K562 (cell line): ENCODE results near the gene SPEG. TPM values are rescaled to one million over a fixed set of nuclear protein-coding genes. Genes with fewer than 3 reads are reported as not detected.

Experiments
- ATAC-seq: fragments of 200-7000 bp; cut with Tn5 transposase; 3 replicates; pipeline ENCODE4 v1.9.1; 2020; ENCODE audit warnings: moderate library complexity
- BruUV-seq: library from RNA; stranded (reverse); fragments of 400-500 nt; replicated peaks from 2 replicates; lab custom pipeline; 2021; lab: Mats Ljungman, UMichigan
- CTCF ChIA-PET: fragments of 300-600 bp; formaldehyde crosslinking; extraction: SDS; loops from one replicate; lab custom pipeline; 2021; ENCODE audit warnings: low intra/inter-chr PET ratio; lab: Yijun Ruan, JAX
- POLR2A ChIA-PET: fragments of 300-600, 350-650 bp; sonication (Branson Sonifier 250); formaldehyde crosslinking; extraction: SDS; loops from one replicate; lab custom pipeline; 2021; ENCODE audit warnings: antibody characterized with exemption, inconsistent platforms; lab: Yijun Ruan, JAX
- DNase-seq, 4 experiments: peaks; one replicate each; pipeline versions ENCODE4 v3.0.0 to v3.0.0-alpha.2; 2011 to 2018; ENCODE audit warnings: low spot score in 3 of 4, mixed read lengths in 3 of 4; ENCODE audit errors: extremely low read depth in 1 of 4
- FAIRE-seq: peaks from 2 replicates; lab custom pipeline; 2011; peaks lifted over from hg19 to GRCh38; lab: Jason Lieb, UNC
- H2AFZ ChIP-seq: 2 replicates; pipeline ENCODE4 v1.6.0; 2011; ENCODE audit warnings: low read depth, low read length, control low read depth, inconsistent platforms
- H3K27ac ChIP-seq: fragments of 200-600 bp; 3 replicates; pipeline ENCODE4 v1.8.0; 2011; ENCODE audit warnings: low read depth, mild to moderate bottlenecking, control low read depth, inconsistent platforms, low read length, moderate library complexity, mixed read lengths; ENCODE audit errors: extremely low read depth
- H3K27me3 ChIP-seq, 2 experiments: fragments of 300-600 bp in 1 of 2; 2 replicates in 1 of 2; 3 replicates in 1 of 2; pipeline versions ENCODE4 v1.6.0 to v1.8.0; 2011; ENCODE audit warnings: inconsistent platforms in 2 of 2, low read length in 2 of 2, mild to moderate bottlenecking in 1 of 2, mixed read lengths in 1 of 2, moderate library complexity in 1 of 2; ENCODE audit not compliant: control insufficient read depth in 2 of 2, insufficient read depth in 2 of 2
- H3K36me3 ChIP-seq: fragments of 300-600 bp; 3 replicates; pipeline ENCODE4 v1.8.0; 2011; ENCODE audit warnings: mild to moderate bottlenecking, low read length, inconsistent platforms; ENCODE audit not compliant: control insufficient read depth, insufficient read depth
- H3K4me1 ChIP-seq, 2 experiments: fragments of 200-600 bp in 1 of 2; replicated peaks in 1 of 2; 2 replicates in 1 of 2; 3 replicates in 1 of 2; pipeline versions ENCODE4 v1.5.1 to v1.8.0; 2011; ENCODE audit warnings: inconsistent platforms in 2 of 2, low read length in 2 of 2, mild to moderate bottlenecking in 1 of 2, mixed read lengths in 1 of 2, moderate library complexity in 1 of 2; ENCODE audit not compliant: control insufficient read depth in 2 of 2, insufficient read depth in 2 of 2
- H3K4me2 ChIP-seq: 2 replicates; pipeline ENCODE4 v1.6.1; 2011; ENCODE audit warnings: low read length, control low read depth, inconsistent platforms, mixed read lengths; ENCODE audit not compliant: insufficient read depth
- H3K4me3 ChIP-seq: fragments of 200-600 bp; sonication (generic), shearing (Covaris generic); 2 replicates; pipeline ENCODE4 v1.5.1; 2016; ENCODE audit warnings: control low read depth, inconsistent platforms
- H3K79me2 ChIP-seq: fragments of 200-600 bp; 3 replicates; pipeline ENCODE4 v1.8.0; 2011; ENCODE audit warnings: low read length, inconsistent platforms; ENCODE audit not compliant: control insufficient read depth, insufficient read depth
- H3K9ac ChIP-seq, 2 experiments: 2 replicates each; pipeline versions ENCODE4 v1.6.0 to v1.6.1; 2011; ENCODE audit warnings: low read depth in 2 of 2, low read length in 2 of 2, control low read depth in 1 of 2, inconsistent platforms in 1 of 2, mild to moderate bottlenecking in 1 of 2, mixed read lengths in 1 of 2; ENCODE audit not compliant: insufficient read depth in 1 of 2
- H3K9me1 ChIP-seq: one replicate; pipeline ENCODE4 v1.6.0; 2011; ENCODE audit warnings: inconsistent platforms, mild to moderate bottlenecking, low read length, moderate library complexity; ENCODE audit not compliant: control insufficient read depth, insufficient read depth
- H3K9me3 ChIP-seq: replicated peaks from 2 replicates; pipeline ENCODE4 v1.5.1; 2011; ENCODE audit warnings: low read depth, low read length, inconsistent platforms; ENCODE audit not compliant: control insufficient read depth, insufficient read depth
- H4K20me1 ChIP-seq: replicated peaks from 2 replicates; pipeline ENCODE4 v1.6.1; 2011; ENCODE audit warnings: low read length, inconsistent platforms, mixed read lengths; ENCODE audit not compliant: control insufficient read depth, insufficient read depth
- CEBPB ChIP-seq: fragments of 450-650 bp; IDR thresholded peaks from 2 replicates; pipeline ENCODE4 v1.6.1; 2016; ENCODE audit warnings: missing genetic modification characterization, missing compliant biosample characterization
- DPF2 ChIP-seq: fragments of 450-650 bp; IDR thresholded peaks from 2 replicates; pipeline ENCODE4 v1.6.1; 2016
- FUS ChIP-seq: fragments of 200-400 bp; formaldehyde crosslinking; optimal IDR thresholded peaks from 2 replicates; pipeline ENCODE3; 2017; ENCODE audit warnings: low read depth, low read length
- GABPA ChIP-seq: fragments of 200-800 bp; sonication (Bioruptor generic); conservative IDR thresholded peaks from 2 replicates; pipeline ENCODE4 v1.6.1; 2016; ENCODE audit warnings: low read depth, missing genetic modification characterization, missing compliant biosample characterization
- HDAC2 ChIP-seq: fragments of 450-650 bp; IDR thresholded peaks from 2 replicates; pipeline ENCODE4 v1.6.1; 2016; ENCODE audit warnings: mild to moderate bottlenecking
- TEAD2 ChIP-seq: fragments of 450-650 bp; IDR thresholded peaks from 2 replicates; pipeline ENCODE4 v1.6.1; 2016; ENCODE audit warnings: missing genetic modification characterization, control low read depth, missing compliant biosample characterization
- WGBS: fragments of 100-300 bp; shearing (Covaris generic); methylation state at CpG from one replicate; pipeline ENCODE4 v1.1.6; 2016; ENCODE audit warnings: low coverage, mixed read lengths; ENCODE audit not compliant: insufficient coverage; ENCODE audit errors: missing lambda C conversion rate; 5-methylcytosine and 5-hydroxymethylcytosine counted together
- in situ Hi-C: fragments of 300-500 bp; cut with MboI; formaldehyde crosslinking; loops from 4 replicates; pipeline ENCODE4 v1.15.0; 2018; ENCODE audit warnings: inconsistent platforms, mixed read lengths
- intact Hi-C: fragments of 100-400 bp; cut with micrococcal nuclease; formaldehyde crosslinking; loops from 2 replicates; pipeline ENCODE4 v1.14.2; 2022
- polyA plus RNA-seq, 8 experiments: library from polyadenylated mRNA; depleted of rRNA in 4 of 8; stranded (reverse) in 5 of 8; unstranded in 3 of 8; fragments of >200 nt; fragmentation: Nextera tagmentation in 2 of 8; fragmentation: Illumina TruSeq in 1 of 8; extraction: Ambion mirVana in 2 of 8; extraction: Trizol in 1 of 8; gene quantifications; 2 replicates each; pipeline versions ENCODE4 v1.2.1 to v1.2.3, GENCODE V29; 2011 to 2014; ENCODE audit warnings: inconsistent platforms in 1 of 8, missing spikeins in 1 of 8
- total RNA-seq, 7 experiments: library from RNA; depleted of rRNA in 6 of 7; stranded (reverse); fragments of >200 nt in 6 of 7; fragmentation: Illumina TruSeq in 2 of 7; extraction: Trizol in 2 of 7; gene quantifications; 2 replicates each; pipeline versions ENCODE4 v1.2.1 to v1.2.3, GENCODE V29; 2011 to 2021; ENCODE audit warnings: low replicate concordance in 1 of 7

SPEG gene
- total and polyA plus RNA-seq, 9 of the 15 experiments (the other 6 are each of a cell fraction or from before 2014, with no cell fraction given), result 0.49 to 8.7 (median 3.0) TPM

- H3K27ac ChIP-seq, result no peak overlapping the region
- in situ Hi-C loops, result no loop called here
These were observed 33.1 kb downstream of the SPEG start for GRCh38 chr2:219467736-219468075.

GRCh38 chr2:219468410-219469185 is 34.0 kb downstream of the SPEG start:
- CTCF ChIA-PET, result no interaction called here
- no peak for DNase-seq
- no peaks in the 10 kb centered on the region for H3K9me1 ChIP-seq
- no peaks in the 10 kb centered on the region for H4K20me1 ChIP-seq
- H3K4me1 ChIP-seq, result peaks cover 12 to 61% of the 10 kb centered on the region in 2 experiments; a peak in 4 of 5 replicates
- TF ChIP-seq FUS (no peak), TEAD2 (tag) (no peak), GABPA (tag) (no peak), CEBPB (tag) (no peak)
- TF ChIP-seq, all 486 proteins: peak for 0
- H3K27ac ChIP-seq, result no peak overlapping the region
- no peak overlapping the region for H3K4me2 ChIP-seq
- H3K9me3 ChIP-seq, result no peaks in the 10 kb centered on the region
- ATAC-seq (no peak), FAIRE-seq (no peak)
- H3K27me3 ChIP-seq, result no peaks in the 10 kb centered on the region
- in situ Hi-C loops, result no loop called here
- no peaks in the 10 kb centered on the region for H3K79me2 ChIP-seq
- no peaks in the 10 kb centered on the region for H3K36me3 ChIP-seq
- 72% methylated on average over 11 of the region's 23 CpGs for WGBS
- H3K9ac ChIP-seq, result peak overlapping the region in 1 of 2 experiments; percentile 52; a peak in 1 of 4 replicates
- no peak overlapping the region for H2AFZ ChIP-seq
- POLR2A ChIA-PET, result interaction anchor here (0.5 to 0.6 kb wide), 2 partner anchors 17 to 45 kb away, joined by 3 read pairs; no protein-coding TSS in a partner anchor
- no peak overlapping the region for H3K4me3 ChIP-seq
- BruUV-seq, result no TSS peak
- intact Hi-C loops, result no loop called here

More at GRCh38 chr2:219467736-219468075, 33.1 kb downstream of the SPEG start:
- BruUV-seq, result no TSS peak
- POLR2A ChIA-PET, result interaction anchor here (0.5 kb wide), 1 partner anchor 46 kb away, joined by 3 read pairs; no protein-coding TSS in a partner anchor
- Histone ChIP-seq H3K9ac (no peak overlapping the region), H3K4me3 (no peak overlapping the region), H3K27me3 (no peaks in the 10 kb centered on the region), H3K79me2 (no peaks in the 10 kb centered on the region), H3K9me1 (no peaks in the 10 kb centered on the region), H3K36me3 (no peaks in the 10 kb centered on the region), H3K9me3 (no peaks in the 10 kb centered on the region), H4K20me1 (no peaks in the 10 kb centered on the region), H2AFZ (no peak overlapping the region), H3K4me1 (peaks cover 12 to 52% of the 10 kb centered on the region in 2 experiments; a peak in 4 of 5 replicates), H3K4me2 (no peak overlapping the region)
- intact Hi-C loops, result no loop called here
- FAIRE-seq (no peak), DNase-seq (no peak), ATAC-seq (no peak)
- 83% methylated on average over 2 of the region's 2 CpGs for WGBS
- CTCF ChIA-PET, result no interaction called here
- TF ChIP-seq DPF2 (no peak), HDAC2 (no peak)
